ENCODE results near the gene WAC. TPM values are rescaled to one million over a fixed set of nuclear protein-coding genes. Genes with fewer than 3 reads are reported as not detected.

The WAC gene
- total and polyA plus RNA-seq, 8 donors, result 22.8 to 182 (median 92.5) TPM

DNA sequence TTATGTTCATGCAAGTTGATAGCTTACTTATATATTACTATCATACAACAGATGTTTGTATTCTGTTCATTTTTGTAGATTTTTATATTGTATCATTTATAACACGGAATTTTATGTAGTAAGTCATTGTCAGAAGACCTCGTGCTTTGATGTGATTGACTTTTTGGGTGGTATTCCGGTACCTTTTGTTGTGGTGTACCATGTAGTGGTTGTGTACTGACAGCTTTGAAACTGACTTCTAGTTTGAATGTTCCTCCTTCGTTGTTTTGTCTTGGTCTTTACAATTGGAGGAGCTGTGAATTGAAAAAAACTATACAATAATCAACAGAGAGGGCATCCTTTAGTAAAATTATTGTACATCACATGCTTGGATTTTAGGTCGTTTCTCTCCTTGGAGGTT, 61.5 kb downstream of the WAC start:
- TF ChIP-seq POLR2AphosphoS5 (IDR thresholded peaks at IDR 0.05) (no peak), EP300 (IDR thresholded peaks at IDR 0.05) (no peak), POLR2A (IDR thresholded peaks at IDR 0.05) (no peak)
- TF ChIP-seq, protein P1, sequence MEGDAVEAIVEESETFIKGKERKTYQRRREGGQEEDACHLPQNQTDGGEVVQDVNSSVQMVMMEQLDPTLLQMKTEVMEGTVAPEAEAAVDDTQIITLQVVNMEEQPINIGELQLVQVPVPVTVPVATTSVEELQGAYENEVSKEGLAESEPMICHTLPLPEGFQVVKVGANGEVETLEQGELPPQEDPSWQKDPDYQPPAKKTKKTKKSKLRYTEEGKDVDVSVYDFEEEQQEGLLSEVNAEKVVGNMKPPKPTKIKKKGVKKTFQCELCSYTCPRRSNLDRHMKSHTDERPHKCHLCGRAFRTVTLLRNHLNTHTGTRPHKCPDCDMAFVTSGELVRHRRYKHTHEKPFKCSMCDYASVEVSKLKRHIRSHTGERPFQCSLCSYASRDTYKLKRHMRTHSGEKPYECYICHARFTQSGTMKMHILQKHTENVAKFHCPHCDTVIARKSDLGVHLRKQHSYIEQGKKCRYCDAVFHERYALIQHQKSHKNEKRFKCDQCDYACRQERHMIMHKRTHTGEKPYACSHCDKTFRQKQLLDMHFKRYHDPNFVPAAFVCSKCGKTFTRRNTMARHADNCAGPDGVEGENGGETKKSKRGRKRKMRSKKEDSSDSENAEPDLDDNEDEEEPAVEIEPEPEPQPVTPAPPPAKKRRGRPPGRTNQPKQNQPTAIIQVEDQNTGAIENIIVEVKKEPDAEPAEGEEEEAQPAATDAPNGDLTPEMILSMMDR (IDR thresholded peaks at IDR 0.05), result no peak
- no peak overlapping the region for H3K4me3 ChIP-seq
- peak in 1 of 2 donors; percentile 18 for DNase-seq
- peaks cover 21 to 65% (median 43%) of the 10 kb centered on the region in 4 donors for H3K36me3 ChIP-seq
- H3K27ac ChIP-seq, result no peak overlapping the region
- intact Hi-C loops (cut with DNase I; ENCODE audit: low total_unique reads), result no loop called here
- 79 to 86% (median 83%) methylated on average over 5 of the region's 5 CpGs for WGBS, 5 donors
- H3K4me1 ChIP-seq, result peaks cover 0 to 74% (median 41%) of the 10 kb centered on the region in 4 donors
- H3K9me3 ChIP-seq, result no peaks in the 10 kb centered on the region
- H3K27me3 ChIP-seq, result no peaks in the 10 kb centered on the region

DNA sequence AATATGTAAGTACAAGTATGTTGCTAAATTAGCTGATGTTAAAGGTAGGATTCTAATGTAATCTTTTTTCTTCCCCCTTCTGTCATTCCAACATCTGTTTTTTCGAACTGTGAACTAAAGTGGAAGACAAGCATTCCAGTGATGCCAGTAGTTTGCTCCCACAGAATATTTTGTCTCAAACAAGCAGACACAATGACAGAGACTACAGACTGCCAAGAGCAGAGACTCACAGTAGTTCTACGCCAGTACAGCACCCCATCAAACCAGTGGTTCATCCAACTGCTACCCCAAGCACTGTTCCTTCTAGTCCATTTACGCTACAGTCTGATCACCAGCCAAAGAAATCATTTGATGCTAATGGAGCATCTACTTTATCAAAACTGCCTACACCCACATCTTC, 62.7 kb downstream of the WAC start:
- H3K27me3 ChIP-seq, result no peaks in the 10 kb centered on the region
- H3K4me1 ChIP-seq, result peaks cover 0 to 74% (median 43%) of the 10 kb centered on the region in 4 donors
- intact Hi-C loops (cut with DNase I; ENCODE audit: low total_unique reads), result no loop called here
- TF ChIP-seq, protein P1 (IDR thresholded peaks at IDR 0.05), result no peak
- TF ChIP-seq POLR2A (IDR thresholded peaks at IDR 0.05), result no peak
- TF ChIP-seq EP300 (IDR thresholded peaks at IDR 0.05), result no peak
- TF ChIP-seq POLR2AphosphoS5 (IDR thresholded peaks at IDR 0.05), result no peak
- H3K36me3 ChIP-seq, result peaks cover 16 to 53% (median 34%) of the 10 kb centered on the region in 4 donors
- no peak for DNase-seq
- 66 to 88% (median 84%) methylated on average over 3 of the region's 3 CpGs for WGBS, 5 donors
- H3K4me3 ChIP-seq, result no peak overlapping the region
- no peaks in the 10 kb centered on the region for H3K9me3 ChIP-seq
- no peak overlapping the region for H3K27ac ChIP-seq

DNA sequence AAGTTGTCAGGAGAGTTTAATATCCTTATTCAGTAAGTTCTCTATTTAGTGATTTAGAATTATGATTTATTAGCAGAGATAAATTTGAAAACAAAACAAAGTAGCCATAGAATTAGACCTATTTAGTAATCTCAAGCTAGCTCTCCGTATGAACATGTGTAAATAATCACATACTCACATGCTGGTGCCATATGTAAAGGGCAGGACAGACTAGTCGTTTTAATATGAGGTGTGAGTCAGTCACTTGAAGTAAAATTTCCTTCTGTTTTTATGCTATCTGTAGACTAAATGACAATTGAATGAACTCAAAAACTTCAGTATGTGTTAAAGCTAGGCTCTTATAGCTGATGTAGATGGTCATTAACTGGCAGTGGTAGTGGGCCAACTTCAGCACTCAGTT, 67.1 kb downstream of the WAC start:
- peaks cover 1 to 67% (median 40%) of the 10 kb centered on the region in 4 donors for H3K4me1 ChIP-seq
- TF ChIP-seq POLR2A (IDR thresholded peaks at IDR 0.05) (no peak), POLR2AphosphoS5 (IDR thresholded peaks at IDR 0.05) (no peak), EP300 (IDR thresholded peaks at IDR 0.05) (no peak)
- TF ChIP-seq, protein P1 (IDR thresholded peaks at IDR 0.05), result no peak
- no peaks in the 10 kb centered on the region for H3K9me3 ChIP-seq
- H3K27me3 ChIP-seq, result no peaks in the 10 kb centered on the region
- H3K4me3 ChIP-seq, result no peak overlapping the region
- no peak for DNase-seq
- intact Hi-C loops (cut with DNase I; ENCODE audit: low total_unique reads), result no loop called here
- H3K36me3 ChIP-seq, result peaks cover 3 to 42% (median 20%) of the 10 kb centered on the region in 4 donors
- 44 to 66% (median 60%) methylated on average over 2 of the region's 2 CpGs for WGBS, 5 donors
- no peak overlapping the region for H3K27ac ChIP-seq

DNA sequence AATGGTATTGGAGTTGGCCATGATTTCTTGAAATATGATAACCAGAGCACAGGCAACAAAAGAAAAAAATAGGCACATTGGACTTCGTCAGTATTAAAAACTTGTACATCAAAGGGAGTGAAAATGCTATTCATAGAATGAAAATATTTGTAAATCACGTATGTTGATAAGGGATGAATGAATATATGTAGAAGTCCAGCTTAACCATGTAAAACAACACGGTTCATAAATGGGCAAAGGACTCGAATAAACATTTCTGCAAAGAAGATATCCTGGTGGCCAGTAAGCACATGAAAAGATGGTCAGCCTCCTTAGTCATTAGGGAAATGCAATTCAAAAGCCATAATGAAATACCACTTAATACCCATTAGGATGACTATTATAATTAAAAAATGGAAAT, 68.1 kb downstream of the WAC start:
- intact Hi-C loops (cut with DNase I; ENCODE audit: low total_unique reads), result no loop called here
- Histone ChIP-seq H3K27me3 (no peaks in the 10 kb centered on the region), H3K27ac (no peak overlapping the region), H3K4me1 (peaks cover 3 to 67% (median 42%) of the 10 kb centered on the region in 4 donors), H3K4me3 (no peak overlapping the region), H3K9me3 (no peaks in the 10 kb centered on the region), H3K36me3 (peaks cover 0 to 35% (median 18%) of the 10 kb centered on the region in 4 donors)
- 71 to 92% (median 82%) methylated on average over 4 of the region's 4 CpGs for WGBS, 5 donors
- DNase-seq, result no peak
- TF ChIP-seq POLR2A (IDR thresholded peaks at IDR 0.05), result no peak
- no peak for TF ChIP-seq POLR2AphosphoS5 (IDR thresholded peaks at IDR 0.05)
- TF ChIP-seq EP300 (IDR thresholded peaks at IDR 0.05), result no peak
- TF ChIP-seq, protein P1 (IDR thresholded peaks at IDR 0.05), result no peak

Data from stomach (tissue), 9 donors.